GM12892 (cell line): ENCODE results near the gene EHBP1L1.

ENCODE experiments used
- POLR2A ChIP-seq: IDR thresholded peaks from 2 replicates; pipeline ENCODE4 v1.6.1; 2011; ENCODE audit warnings: low read depth, low read length, control low read depth
- POLR2AphosphoS5 ChIP-seq: IDR thresholded peaks from 2 replicates; pipeline ENCODE4 v1.6.1; 2011; ENCODE audit warnings: low read depth, low read length, control low read depth
- TAF1 ChIP-seq: IDR thresholded peaks from 2 replicates; pipeline ENCODE4 v1.6.1; 2011; ENCODE audit warnings: low read depth, mild to moderate bottlenecking, control low read depth, low read length, borderline replicate concordance

GRCh38 chr11:65563601-65564000 is 12.3 kb upstream of the EHBP1L1 start:
- no peak for TF ChIP-seq TAF1
- TF ChIP-seq POLR2A: no peak
- no peak for TF ChIP-seq POLR2AphosphoS5
